PC-3 (cell line): ENCODE data around the gene BIN2. TPM values are rescaled to one million over a fixed set of nuclear protein-coding genes. Genes with fewer than 3 reads are reported as not detected.

Experiments
- ATAC-seq: fragments of 200-7000 bp; cut with Tn5 transposase; 2 replicates; pipeline ENCODE4 v1.9.1; 2020; ENCODE audit warnings: mild to moderate bottlenecking, moderate library complexity
- BruUV-seq: library from RNA; stranded (reverse); fragments of 400-500 nt; replicated peaks from 2 replicates; lab custom pipeline; 2021; lab: Mats Ljungman, UMichigan
- CTCF ChIA-PET: fragments of 300-600 bp; sonication (Branson Sonifier 250); formaldehyde crosslinking; loops from one replicate; lab custom pipeline; 2022; ENCODE audit warnings: antibody characterized with exemption; lab: Charles Lee
- POLR2A ChIA-PET: fragments of 300-600 bp; sonication (Branson Sonifier 250); formaldehyde crosslinking; loops from one replicate; lab custom pipeline; 2022; ENCODE audit warnings: antibody characterized with exemption; ENCODE audit not compliant: unreplicated experiment; lab: Charles Lee
- DNase-seq: peaks from one replicate; pipeline ENCODE4 v3.0.0-alpha.2; 2015
- H2AFZ ChIP-seq: fragments of 300-600 bp; sonication (generic); 2 replicates; pipeline ENCODE4 v1.6.0; 2016; ENCODE audit warnings: antibody characterized with exemption, low read length
- H3F3A ChIP-seq: fragments of 300-600 bp; sonication (generic); one replicate; pipeline ENCODE4 v1.6.0; 2017; ENCODE audit warnings: antibody characterized with exemption, low read length, control low read depth, mild to moderate bottlenecking; ENCODE audit not compliant: unreplicated experiment
- H3K27ac ChIP-seq: fragments of 300-600 bp; sonication (generic); 2 replicates; pipeline ENCODE4 v1.5.1; 2016; ENCODE audit warnings: mild to moderate bottlenecking, low read length
- H3K27me3 ChIP-seq: fragments of 300-600 bp; sonication (generic); 2 replicates; pipeline ENCODE4 v1.6.1; 2016; ENCODE audit warnings: low read length, mixed read lengths
- H3K36me3 ChIP-seq: fragments of 300-600 bp; sonication (generic); 2 replicates; pipeline ENCODE4 v1.6.1; 2016; ENCODE audit warnings: low read depth, mixed run types, low read length, mixed read lengths
- H3K4me1 ChIP-seq: fragments of 300-600 bp; sonication (generic); 2 replicates; pipeline ENCODE4 v1.5.1; 2016; ENCODE audit warnings: low read length; ENCODE audit not compliant: insufficient read depth
- H3K4me2 ChIP-seq: fragments of 300-600 bp; sonication (generic); 2 replicates; pipeline ENCODE4 v1.6.0; 2016; ENCODE audit warnings: low read length
- H3K4me3 ChIP-seq: fragments of 300-600 bp; sonication (generic); 2 replicates; pipeline ENCODE4 v1.5.1; 2016; ENCODE audit warnings: mild to moderate bottlenecking, low read length, mixed read lengths
- H3K79me2 ChIP-seq: fragments of 300-600 bp; sonication (generic); 2 replicates; pipeline ENCODE4 v1.6.1; 2017; ENCODE audit warnings: low read length, mixed read lengths
- H3K9ac ChIP-seq: fragments of 300-600 bp; sonication (generic); 2 replicates; pipeline ENCODE4 v1.6.0; 2016; ENCODE audit warnings: mild to moderate bottlenecking, low read length
- H3K9me2 ChIP-seq: fragments of 300-600 bp; sonication (generic); replicated peaks from 2 replicates; pipeline ENCODE4 v1.6.1; 2016; ENCODE audit warnings: mixed run types, low read length, mixed read lengths
- H3K9me3 ChIP-seq: fragments of 300-600 bp; sonication (generic); 2 replicates; pipeline ENCODE4 v1.6.1; 2016; ENCODE audit warnings: low read length, mixed read lengths
- H4K20me1 ChIP-seq: fragments of 300-600 bp; sonication (generic); 2 replicates; pipeline ENCODE4 v1.6.1; 2016; ENCODE audit warnings: low read length, mixed read lengths
- EZH2 ChIP-seq: fragments of 300-600 bp; sonication (generic); IDR thresholded peaks from one replicate; pipeline ENCODE4 v1.6.1; 2017; ENCODE audit warnings: antibody characterized with exemption, mild to moderate bottlenecking, low read length; ENCODE audit not compliant: unreplicated experiment
- EZH2phosphoT487 ChIP-seq: fragments of 300-600 bp; sonication (generic); IDR thresholded peaks from 2 replicates; pipeline ENCODE4 v1.6.1; 2018; ENCODE audit warnings: mild to moderate bottlenecking, antibody characterized with exemption, low read length, borderline replicate concordance
- intact Hi-C: fragments of 100-400 bp; cut with micrococcal nuclease; formaldehyde crosslinking; loops from 2 replicates; pipeline ENCODE4 v1.9.0; 2023
- total RNA-seq: library from RNA; depleted of rRNA; stranded (reverse); fragments of >200 nt; gene quantifications from 2 replicates; pipeline ENCODE4 v1.2.3, GENCODE V29; 2014
- TF ChIP-seq, protein P1 (sequence below): fragments of 300-600 bp; sonication (generic); conservative IDR thresholded peaks from 2 replicates; pipeline ENCODE4 v1.5.1; 2017; ENCODE audit warnings: antibody characterized with exemption, low read depth, mild to moderate bottlenecking, low read length

The BIN2 gene
- total RNA-seq, 1 experiment from 2014 or later = not detected

DNA sequence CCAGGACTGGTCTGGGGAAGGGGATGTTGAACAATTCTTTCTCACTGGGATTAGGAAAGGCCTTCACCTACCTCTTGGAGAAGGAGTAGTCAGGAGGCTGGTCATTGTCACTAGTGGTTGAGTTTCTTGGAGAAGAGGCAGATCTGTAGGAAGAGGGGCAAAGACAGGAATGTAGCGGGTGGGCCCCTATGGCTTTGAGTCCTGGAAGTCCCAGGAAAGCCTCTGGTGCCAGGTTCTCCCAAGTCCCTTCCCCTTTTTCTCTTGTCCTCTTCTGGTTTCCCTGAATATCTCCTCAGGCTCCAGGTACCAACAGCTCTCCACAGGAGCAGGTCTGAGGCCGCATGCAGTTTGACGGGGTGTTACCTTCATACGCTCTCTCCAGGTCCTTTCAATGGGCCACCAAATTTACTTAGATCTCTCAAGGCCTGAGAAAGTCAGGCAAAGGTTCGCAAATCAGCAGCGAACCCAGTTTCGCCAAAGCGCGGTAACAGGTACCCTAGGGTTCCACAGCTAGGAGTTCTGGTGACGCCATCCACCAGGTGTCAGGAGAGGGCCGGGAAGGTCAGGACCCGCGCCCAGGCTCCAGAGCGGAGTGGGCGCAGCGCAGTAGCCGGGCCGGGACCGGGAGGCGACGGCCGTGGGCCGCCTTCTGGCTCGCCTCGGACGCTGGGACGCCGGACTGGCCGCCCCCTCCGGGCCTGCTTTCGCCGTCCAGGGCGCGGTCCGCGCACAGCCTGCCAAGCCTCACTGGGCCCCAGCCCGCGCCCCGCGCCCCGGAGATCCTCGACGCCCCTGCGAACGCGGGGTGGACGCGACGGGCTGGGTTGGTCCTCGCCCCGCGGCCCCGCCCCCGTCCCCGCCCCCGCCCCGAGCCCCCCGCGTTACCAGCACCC, 54.6 kb downstream of the BIN2 start:
- peak; percentile 48 for ATAC-seq
- Histone ChIP-seq H3K79me2 (peaks cover 56% of the 10 kb centered on the region), H3K27ac (peak overlapping the region; percentile 97), H3K4me1 (peaks cover 45% of the 10 kb centered on the region), H3K36me3 (peaks cover 10% of the 10 kb centered on the region), H3K4me3 (peak overlapping the region; percentile 68), H2AFZ (peak overlapping the region; percentile 49), H3K9me2 (no peaks in the 10 kb centered on the region), H3K9ac (peak overlapping the region; percentile 96), H3K9me3 (no peaks in the 10 kb centered on the region), H3K4me2 (peak overlapping the region; percentile 94), H4K20me1 (peaks cover 8% of the 10 kb centered on the region; the same call in 1 of the 2 replicates), H3F3A (peaks cover 6% of the 10 kb centered on the region), H3K27me3 (no peaks in the 10 kb centered on the region)
- intact Hi-C loops = loop anchor here (1.0 to 10.0 kb wide), 4 partner anchors 72 to 555 kb away; partner anchors contain the start of genes CSRNP2 and LETMD1
- DNase-seq = peak; percentile 65
- no TSS peak for BruUV-seq
- CTCF ChIA-PET = interaction anchor here (0.5 to 2.7 kb wide), 3 partner anchors 39 to 1710 kb away, joined by 5 to 54 read pairs (median 5); no protein-coding TSS in a partner anchor
- TF ChIP-seq EZH2 = no peak
- TF ChIP-seq, protein P1, sequence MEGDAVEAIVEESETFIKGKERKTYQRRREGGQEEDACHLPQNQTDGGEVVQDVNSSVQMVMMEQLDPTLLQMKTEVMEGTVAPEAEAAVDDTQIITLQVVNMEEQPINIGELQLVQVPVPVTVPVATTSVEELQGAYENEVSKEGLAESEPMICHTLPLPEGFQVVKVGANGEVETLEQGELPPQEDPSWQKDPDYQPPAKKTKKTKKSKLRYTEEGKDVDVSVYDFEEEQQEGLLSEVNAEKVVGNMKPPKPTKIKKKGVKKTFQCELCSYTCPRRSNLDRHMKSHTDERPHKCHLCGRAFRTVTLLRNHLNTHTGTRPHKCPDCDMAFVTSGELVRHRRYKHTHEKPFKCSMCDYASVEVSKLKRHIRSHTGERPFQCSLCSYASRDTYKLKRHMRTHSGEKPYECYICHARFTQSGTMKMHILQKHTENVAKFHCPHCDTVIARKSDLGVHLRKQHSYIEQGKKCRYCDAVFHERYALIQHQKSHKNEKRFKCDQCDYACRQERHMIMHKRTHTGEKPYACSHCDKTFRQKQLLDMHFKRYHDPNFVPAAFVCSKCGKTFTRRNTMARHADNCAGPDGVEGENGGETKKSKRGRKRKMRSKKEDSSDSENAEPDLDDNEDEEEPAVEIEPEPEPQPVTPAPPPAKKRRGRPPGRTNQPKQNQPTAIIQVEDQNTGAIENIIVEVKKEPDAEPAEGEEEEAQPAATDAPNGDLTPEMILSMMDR = peak; percentile 56
- POLR2A ChIA-PET = interaction anchor here (0.6 to 0.7 kb wide), 4 partner anchors 31 to 125 kb away, joined by 3 to 5 read pairs (median 4); no protein-coding TSS in a partner anchor

DNA sequence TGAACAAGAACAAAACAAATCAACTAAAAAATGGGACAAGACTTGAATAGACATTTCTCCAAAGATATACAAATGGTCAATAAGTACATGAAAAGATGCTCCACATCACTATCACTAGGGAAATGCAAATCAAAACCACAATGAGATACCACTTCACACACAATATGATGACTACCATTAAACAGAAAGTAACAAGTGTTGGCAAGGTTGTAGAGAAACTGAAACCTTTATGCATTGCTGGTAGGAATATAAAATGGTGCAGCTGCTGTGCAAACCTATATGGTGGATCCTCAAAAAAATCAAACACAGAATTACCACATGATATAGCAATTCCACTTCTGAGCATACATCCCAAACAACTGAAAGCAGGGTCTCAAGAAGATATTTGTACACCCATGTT, 59.0 kb downstream of the BIN2 start:
- Histone ChIP-seq H3F3A (no peaks in the 10 kb centered on the region), H3K9me2 (no peaks in the 10 kb centered on the region), H2AFZ (no peak overlapping the region), H3K27me3 (no peaks in the 10 kb centered on the region), H3K36me3 (peaks cover 17% of the 10 kb centered on the region), H3K4me3 (no peak overlapping the region), H4K20me1 (peaks cover 8% of the 10 kb centered on the region; the same call in 1 of the 2 replicates), H3K9me3 (no peaks in the 10 kb centered on the region), H3K4me2 (peak overlapping the region; percentile 33), H3K4me1 (peaks cover 45% of the 10 kb centered on the region), H3K27ac (no peak overlapping the region), H3K9ac (no peak overlapping the region), H3K79me2 (peaks cover 75% of the 10 kb centered on the region)
- DNase-seq (no peak), ATAC-seq (no peak)
- ChIA-PET POLR2A (no interaction called here), CTCF (no interaction called here)
- BruUV-seq = no TSS peak
- intact Hi-C loops = loop anchor here (5.0 to 10.0 kb wide), 3 partner anchors 183 to 560 kb away; partner anchors contain the start of genes CSRNP2 and LETMD1
- TF ChIP-seq, protein P1 = no peak
- TF ChIP-seq EZH2 (no peak), EZH2phosphoT487 (no peak)
